HepG2 (cell line): Measurements from ENCODE around the gene CALY. TPM values are rescaled to one million over a fixed set of nuclear protein-coding genes. Genes with fewer than 3 reads are reported as not detected.
A peak's percentile ranks its signal among the peaks of the same experiment; 100 is the strongest.

Experiments used
- AGO2 ChIP-seq: fragments of 200-400 bp; formaldehyde crosslinking; optimal IDR thresholded peaks from 2 replicates; pipeline ENCODE3; 2017; ENCODE audit warnings: mild to moderate bottlenecking, low read depth, low read length, moderate library complexity
- ARNTL ChIP-seq: sonication (generic); formaldehyde crosslinking; IDR thresholded peaks from 2 replicates; pipeline ENCODE4 v1.4.0; 2020; ENCODE audit warnings: mild to moderate bottlenecking, missing genetic modification reagents
- GPBP1L1 ChIP-seq: sonication (generic); formaldehyde crosslinking; IDR thresholded peaks from 2 replicates; pipeline ENCODE4 v1.5.0; 2020; ENCODE audit warnings: mild to moderate bottlenecking, missing genetic modification reagents
- HBP1 ChIP-seq: IDR thresholded peaks from 2 replicates; pipeline ENCODE4 v1.6.1; 2016; ENCODE audit warnings: low read depth, control low read depth
- IRX3 ChIP-seq: sonication (generic); formaldehyde crosslinking; IDR thresholded peaks from 2 replicates; pipeline ENCODE4 v1.8.1; 2023; ENCODE audit warnings: mild to moderate bottlenecking, low read depth, missing genetic modification reagents, borderline replicate concordance
- KLF11 ChIP-seq: IDR thresholded peaks from 2 replicates; pipeline ENCODE4 v1.6.1; 2016; ENCODE audit warnings: missing compliant biosample characterization
- MAF1 ChIP-seq: sonication (generic); formaldehyde crosslinking; IDR thresholded peaks from 2 replicates; pipeline ENCODE4 v1.5.0; 2020; ENCODE audit warnings: missing genetic modification reagents, borderline replicate concordance
- MTA3 ChIP-seq: sonication (generic); formaldehyde crosslinking; IDR thresholded peaks from 2 replicates; pipeline ENCODE4 v1.4.0; 2020; ENCODE audit warnings: missing genetic modification reagents
- RBM39 ChIP-seq: fragments of 200-400 bp; formaldehyde crosslinking; IDR thresholded peaks from one replicate; pipeline ENCODE4 v1.6.1; 2018; ENCODE audit warnings: antibody characterized with exemption, mild to moderate bottlenecking, low read depth, low read length; ENCODE audit not compliant: poor library complexity, severe bottlenecking
- REST ChIP-seq, 2 experiments: IDR thresholded peaks; 2 replicates each; pipeline ENCODE4 v1.6.1; 2011 to 2012; ENCODE audit warnings: low read length in 2 of 2, borderline replicate concordance in 1 of 2, low read depth in 1 of 2, mild to moderate bottlenecking in 1 of 2, moderate library complexity in 1 of 2
- SMARCE1 ChIP-seq: fragments of 450-650 bp; IDR thresholded peaks from 2 replicates; pipeline ENCODE4 v1.6.1; 2017; ENCODE audit warnings: borderline replicate concordance
- SP140L ChIP-seq: sonication (generic); formaldehyde crosslinking; IDR thresholded peaks from 2 replicates; pipeline ENCODE4 v1.4.0; 2020; ENCODE audit warnings: missing genetic modification reagents, borderline replicate concordance
- THAP11 ChIP-seq: IDR thresholded peaks from 2 replicates; pipeline ENCODE4 v1.6.1; 2016; ENCODE audit warnings: missing biosample characterization, missing genetic modification reagents
- ZNF136 ChIP-seq: sonication (generic); formaldehyde crosslinking; IDR thresholded peaks from 2 replicates; pipeline ENCODE4 v1.8.1; 2022; ENCODE audit warnings: low read depth, mild to moderate bottlenecking, moderate library complexity, missing genetic modification reagents
- ZNF574 ChIP-seq: sonication (generic); formaldehyde crosslinking; IDR thresholded peaks from 2 replicates; pipeline ENCODE4 v1.4.0; 2020; ENCODE audit warnings: missing genetic modification reagents
- ZNF616 ChIP-seq: sonication (generic); formaldehyde crosslinking; IDR thresholded peaks from 2 replicates; pipeline ENCODE4 v1.5.0; 2020; ENCODE audit warnings: low read depth, mild to moderate bottlenecking, missing genetic modification reagents
- ZSCAN20 ChIP-seq: sonication (generic); formaldehyde crosslinking; IDR thresholded peaks from 2 replicates; pipeline ENCODE4 v1.4.0; 2020; ENCODE audit warnings: missing genetic modification reagents, mild to moderate bottlenecking, borderline replicate concordance
- polyA plus RNA-seq, 8 experiments: library from polyadenylated mRNA; depleted of rRNA in 3 of 8; stranded (reverse) in 7 of 8; unstranded in 1 of 8; fragments of >200 nt; fragmentation: Illumina TruSeq in 4 of 8; extraction: Trizol in 4 of 8; gene quantifications; 2 replicates each; pipeline versions ENCODE4 v1.2.1 to v1.2.3, GENCODE V29; 2011 to 2016; ENCODE audit warnings: low read depth in 4 of 8, missing spikeins in 1 of 8, mixed read lengths in 1 of 8; ENCODE audit not compliant: insufficient read depth in 1 of 8
- total RNA-seq, 5 experiments: library from RNA; depleted of rRNA; stranded (reverse); fragments of >200 nt; fragmentation: Illumina TruSeq; extraction: Trizol; gene quantifications; 2 replicates each; pipeline ENCODE4 v1.2.3, GENCODE V29; 2016; ENCODE audit warnings: low read depth in 1 of 5
- TF ChIP-seq, protein P1 (sequence below): sonication (generic); formaldehyde crosslinking; IDR thresholded peaks from 2 replicates; pipeline ENCODE4 v1.5.0; 2020; ENCODE audit warnings: missing genetic modification reagents

The CALY gene
- total and polyA plus RNA-seq, 2 of the 13 experiments (the other 11 are each of a cell fraction or from before 2014, with no cell fraction given) = 0.08 TPM; not detected in 1

- TF ChIP-seq REST (IDR thresholded peaks at IDR 0.05; ENCODE audit: borderline replicate concordance in 1 of 2, low read depth in 1 of 2, low read length in 2 of 2) = no peak
- no peak; the same call in 1 of the 2 replicates for TF ChIP-seq HBP1
- TF ChIP-seq IRX3 (CRISPR knock-in tag) = peak; percentile 32; the same call in 1 of the 2 replicates
- TF ChIP-seq SMARCE1 = no peak
- no peak for TF ChIP-seq AGO2
- no peak for TF ChIP-seq MTA3
- TF ChIP-seq GPBP1L1 (CRISPR knock-in tag) = no peak
- TF ChIP-seq ZNF136 (CRISPR knock-in tag) = no peak
- peak; percentile 56; the same call in 1 of the 2 replicates for TF ChIP-seq ZNF616 (CRISPR knock-in tag)
- peak; percentile 63; the same call in 1 of the 2 replicates for TF ChIP-seq THAP11 (CRISPR knock-in tag)
- TF ChIP-seq, protein P1, sequence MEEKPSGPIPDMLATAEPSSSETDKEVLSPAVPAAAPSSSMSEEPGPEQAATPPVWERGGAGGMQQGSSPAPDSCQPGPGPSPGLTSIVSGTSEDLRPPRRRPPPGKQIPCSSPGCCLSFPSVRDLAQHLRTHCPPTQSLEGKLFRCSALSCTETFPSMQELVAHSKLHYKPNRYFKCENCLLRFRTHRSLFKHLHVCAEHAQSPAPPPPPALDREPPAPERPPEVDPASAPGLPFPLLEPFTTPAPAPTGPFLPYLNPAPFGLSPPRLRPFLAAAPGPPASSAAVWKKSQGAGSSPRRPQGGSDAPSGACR (CRISPR knock-in tag) = peak; percentile 78; the same call in 1 of the 2 replicates
- no peak for TF ChIP-seq ARNTL (CRISPR knock-in tag)
- TF ChIP-seq MAF1 (CRISPR knock-in tag) = no peak
- TF ChIP-seq ZSCAN20 (CRISPR knock-in tag) = 0 out of 2 replicates have a peak, but pooled peaks have one; percentile 44
- no peak for TF ChIP-seq RBM39
- no peak for TF ChIP-seq SP140L
- peak; percentile 41; the same call in 1 of the 2 replicates for TF ChIP-seq ZNF574 (CRISPR knock-in tag)
- TF ChIP-seq KLF11 = no peak
These were observed 36.7 kb upstream of the CALY start, which contains the start of gene ECHS1 (continued) for GRCh38 chr10:133373174-133374090.
